ENCODE data around the gene HCLS1.

DNA sequence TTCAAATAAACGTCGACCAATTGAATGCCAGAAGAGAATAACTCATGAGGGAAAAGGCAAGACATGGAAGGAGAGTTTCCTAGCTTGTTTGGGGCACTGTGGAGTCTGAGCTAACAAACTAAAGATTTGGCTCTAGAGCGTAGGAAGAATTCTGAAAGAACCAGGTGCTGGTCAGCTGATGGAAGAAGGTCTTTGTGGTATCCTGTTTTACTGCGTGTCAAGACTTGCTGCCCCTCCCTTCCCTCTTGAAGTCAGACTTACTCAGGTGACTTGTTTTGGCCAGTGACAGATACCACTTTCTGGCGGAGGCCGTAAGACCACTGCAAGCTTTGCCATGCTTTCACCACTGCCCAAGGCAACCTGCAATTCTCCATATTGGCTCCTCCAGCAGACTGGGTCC lies 673 bp upstream of the HCLS1 start:
- TF ChIP-seq, protein P1, sequence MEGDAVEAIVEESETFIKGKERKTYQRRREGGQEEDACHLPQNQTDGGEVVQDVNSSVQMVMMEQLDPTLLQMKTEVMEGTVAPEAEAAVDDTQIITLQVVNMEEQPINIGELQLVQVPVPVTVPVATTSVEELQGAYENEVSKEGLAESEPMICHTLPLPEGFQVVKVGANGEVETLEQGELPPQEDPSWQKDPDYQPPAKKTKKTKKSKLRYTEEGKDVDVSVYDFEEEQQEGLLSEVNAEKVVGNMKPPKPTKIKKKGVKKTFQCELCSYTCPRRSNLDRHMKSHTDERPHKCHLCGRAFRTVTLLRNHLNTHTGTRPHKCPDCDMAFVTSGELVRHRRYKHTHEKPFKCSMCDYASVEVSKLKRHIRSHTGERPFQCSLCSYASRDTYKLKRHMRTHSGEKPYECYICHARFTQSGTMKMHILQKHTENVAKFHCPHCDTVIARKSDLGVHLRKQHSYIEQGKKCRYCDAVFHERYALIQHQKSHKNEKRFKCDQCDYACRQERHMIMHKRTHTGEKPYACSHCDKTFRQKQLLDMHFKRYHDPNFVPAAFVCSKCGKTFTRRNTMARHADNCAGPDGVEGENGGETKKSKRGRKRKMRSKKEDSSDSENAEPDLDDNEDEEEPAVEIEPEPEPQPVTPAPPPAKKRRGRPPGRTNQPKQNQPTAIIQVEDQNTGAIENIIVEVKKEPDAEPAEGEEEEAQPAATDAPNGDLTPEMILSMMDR (IDR thresholded peaks at IDR 0.05), result no peak
- TF ChIP-seq POLR2A (IDR thresholded peaks at IDR 0.05) (no peak), EP300 (IDR thresholded peaks at IDR 0.05) (no peak)

Measured in tibial nerve (tissue), 4 donors.